Activated CD4-positive, alpha-beta T cell treated with anti-CD3 and anti-CD28 coated beads for 4 hours (primary cell): ENCODE results near the gene LTBP1.
"Not testable (repeated sequence)": the region's sequence is repeated elsewhere in the genome, so short reads cannot be mapped to it uniquely, and the experiment has no call there.

Experiments used
- DNase-seq, 2 donors: peaks; one replicate each; pipeline ENCODE4 v3.0.0-alpha.2; 2020

LTBP1 gene

DNA sequence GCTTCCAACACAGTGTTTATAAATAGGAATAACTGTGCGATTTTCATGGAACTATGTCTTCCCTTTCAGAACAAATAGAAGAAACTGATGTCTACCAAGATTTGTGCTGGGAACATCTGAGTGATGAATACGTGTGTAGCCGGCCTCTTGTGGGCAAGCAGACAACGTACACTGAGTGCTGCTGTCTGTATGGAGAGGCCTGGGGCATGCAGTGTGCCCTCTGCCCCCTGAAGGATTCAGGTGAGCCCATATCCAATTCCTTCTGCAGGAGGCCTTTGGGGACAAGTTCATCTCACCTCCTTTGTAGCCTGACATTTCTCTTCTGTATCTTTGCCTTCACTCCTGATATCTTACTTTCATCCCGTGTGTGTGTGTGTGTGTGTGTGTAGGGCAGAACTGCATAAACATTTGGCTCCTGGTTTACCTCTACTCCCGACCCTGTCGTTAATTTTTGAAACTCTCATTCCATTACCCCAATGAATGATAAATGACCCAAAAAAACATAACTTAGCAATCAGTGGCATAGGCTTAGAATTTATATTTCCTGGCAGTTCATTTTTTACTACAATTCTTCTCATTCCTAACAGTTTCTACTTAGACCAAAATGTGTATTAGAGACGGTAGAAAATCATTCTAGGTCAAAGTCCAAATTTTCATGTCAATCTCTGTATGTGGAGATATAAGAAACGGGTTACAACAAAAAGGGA is 418.7 kb downstream of the LTBP1 start:
- DNase-seq = no peak

GRCh38 chr2:33366473-33366872 is 419.7 kb downstream of the LTBP1 start:
- no peak for DNase-seq

DNA sequence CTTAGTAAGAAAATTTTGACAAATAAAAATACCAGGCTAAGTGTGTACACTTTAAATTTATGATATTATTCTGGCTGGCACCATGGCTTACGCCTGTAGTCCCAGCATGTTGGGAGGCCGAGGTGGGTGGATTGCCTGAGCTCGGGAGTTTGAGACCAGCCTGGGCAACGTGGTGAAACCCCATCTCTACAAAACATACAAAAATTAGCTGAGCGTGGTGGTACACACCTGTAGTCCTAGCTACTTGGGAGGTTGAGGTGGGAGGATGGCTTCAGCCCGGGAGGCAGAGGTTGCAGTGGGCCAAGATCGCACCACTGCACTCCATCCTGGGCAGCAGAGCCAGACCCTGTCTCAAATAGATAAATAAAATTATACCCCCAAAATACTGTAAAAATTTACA is 421.8 kb downstream of the LTBP1 start:
- DNase-seq = not testable (repeated sequence)

GRCh38 chr2:33369191-33369590 is 422.4 kb downstream of the LTBP1 start:
- DNase-seq = no peak

DNA sequence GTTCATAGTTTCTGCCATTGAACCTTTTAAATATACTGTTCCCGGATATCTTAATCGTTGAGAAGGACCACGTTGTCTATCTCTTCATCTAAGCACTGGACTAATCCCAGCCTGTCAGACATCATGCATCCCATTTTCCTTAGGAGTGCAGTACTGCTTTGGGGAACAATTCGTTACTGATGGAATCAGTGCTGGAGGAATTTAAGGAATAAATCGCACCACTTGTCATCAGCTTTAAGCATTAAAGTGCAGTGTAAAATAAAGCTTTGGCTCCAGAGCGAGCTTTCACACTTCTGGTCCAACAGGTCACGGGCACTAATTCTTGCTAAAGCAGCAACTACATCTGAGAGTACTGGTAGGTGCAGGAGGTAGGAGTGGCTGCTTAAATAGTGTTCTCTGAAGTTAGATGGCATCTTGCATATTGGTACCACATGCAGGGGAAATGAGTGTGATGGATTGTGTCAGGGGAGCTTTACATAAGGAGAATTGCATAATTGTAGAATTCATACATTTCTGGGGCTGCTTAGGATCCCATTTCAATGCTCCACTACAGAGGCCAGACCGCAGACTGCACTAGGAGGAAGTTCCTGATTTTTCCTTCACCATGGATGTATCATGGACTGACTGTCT is 424.0 kb downstream of the LTBP1 start:
- DNase-seq = no peak

DNA sequence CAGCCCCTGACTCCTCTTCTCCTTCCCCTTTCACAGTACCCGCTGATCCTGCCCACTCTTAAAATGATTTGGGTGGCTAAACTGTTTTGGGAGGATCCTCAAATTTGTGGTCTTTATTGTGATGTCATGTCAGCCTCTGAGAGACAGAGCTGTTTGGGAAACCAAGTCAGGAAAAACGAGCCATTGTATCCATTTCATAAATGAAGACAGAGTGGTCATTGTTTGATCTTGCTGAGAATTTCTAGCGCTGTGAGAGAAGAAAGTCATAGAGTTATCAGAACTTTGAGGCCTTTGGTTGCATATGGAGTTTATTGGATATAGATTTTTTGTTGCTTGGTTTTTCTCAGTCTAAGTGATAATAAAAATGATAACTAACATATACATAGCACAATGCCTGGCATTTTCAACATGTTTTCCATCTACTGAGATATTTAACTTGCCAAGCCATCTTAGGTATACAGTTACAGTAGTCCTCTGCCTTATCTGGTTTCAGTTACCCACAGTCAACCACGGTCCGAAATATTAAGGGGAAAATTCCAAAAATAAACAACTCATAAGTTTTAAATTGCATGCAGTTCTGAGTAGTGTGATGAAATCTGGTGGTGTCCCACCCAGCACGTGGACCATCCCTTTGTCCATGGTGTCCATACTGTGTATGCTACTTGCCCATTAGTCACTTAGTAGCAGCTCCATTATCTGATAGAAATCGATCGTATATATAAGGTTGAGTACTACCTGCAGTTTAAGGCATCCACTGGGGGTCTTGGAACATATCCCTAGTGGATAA is 424.7 kb downstream of the LTBP1 start:
- DNase-seq = no peak

DNA sequence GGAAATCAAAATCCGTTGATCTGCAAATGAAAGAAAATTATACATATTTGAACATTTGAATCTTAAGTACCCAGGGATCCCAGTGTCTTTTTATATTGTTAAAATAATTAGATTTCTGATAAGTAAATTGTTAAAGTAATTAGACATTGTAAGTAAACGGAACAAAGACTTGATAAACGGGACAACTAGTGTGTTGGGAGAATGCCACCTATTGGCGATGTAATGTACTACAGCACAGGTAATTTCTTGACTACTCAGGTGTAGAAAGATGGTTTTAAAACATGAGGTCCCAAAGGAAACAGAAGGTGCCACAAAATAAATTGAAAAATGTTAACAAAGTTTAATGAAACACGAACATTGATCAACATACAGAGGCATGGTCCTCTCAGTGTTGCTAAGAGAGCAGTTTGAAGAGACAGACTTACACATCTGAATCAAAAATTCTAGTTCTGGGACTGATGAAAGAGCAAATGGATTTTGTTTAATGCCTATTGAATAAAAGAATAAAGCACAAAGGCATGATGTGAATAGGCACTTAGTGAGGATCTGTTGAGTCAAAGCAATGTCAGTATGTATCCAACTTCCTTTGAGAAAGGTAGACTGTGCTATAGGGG is 426.3 kb downstream of the LTBP1 start:
- DNase-seq = peak in 1 of 2 donors; percentile 20

DNA sequence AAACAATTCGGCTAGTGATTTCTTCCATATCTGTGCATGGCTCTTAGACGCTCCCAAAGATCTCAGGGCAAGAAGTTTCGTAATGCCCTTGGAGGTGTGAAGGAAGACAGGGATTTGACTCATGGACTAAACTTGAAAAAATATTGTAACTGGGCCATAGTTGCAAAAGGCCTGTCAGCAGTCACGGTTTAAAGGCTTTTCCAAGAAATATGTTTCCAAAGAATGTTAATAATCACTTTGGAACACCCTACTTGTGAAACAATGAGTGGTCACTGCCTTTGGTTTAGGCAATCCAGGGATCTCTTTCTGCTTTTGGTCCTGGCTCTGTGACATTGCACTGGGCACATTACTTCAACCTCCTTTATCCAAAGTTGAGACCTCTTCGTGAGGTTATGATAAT is 427.2 kb downstream of the LTBP1 start:
- no peak for DNase-seq

DNA sequence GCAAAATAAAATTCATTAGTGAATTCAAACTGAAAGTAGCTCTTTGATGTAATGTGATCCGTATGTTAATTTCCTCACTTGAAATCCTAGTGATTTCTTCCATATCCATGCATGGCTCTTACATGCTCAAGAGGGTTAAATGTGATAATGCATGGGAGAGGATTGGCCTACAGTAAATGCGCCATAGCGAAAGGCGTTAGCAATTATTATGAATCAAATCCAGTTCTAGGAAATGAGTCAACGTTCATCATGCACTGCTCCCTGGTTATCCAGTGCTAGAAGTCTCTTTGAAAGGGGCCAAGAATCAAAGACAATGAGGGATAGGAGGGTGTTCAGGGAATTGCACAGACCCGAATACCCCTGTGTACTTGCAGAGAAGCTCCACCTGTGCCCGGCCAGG is 428.3 kb downstream of the LTBP1 start:
- DNase-seq = no peak

- DNase-seq = no peak
Observed at GRCh38 chr2:33377048-33377447, 430.3 kb downstream of the LTBP1 start.

GRCh38 chr2:33378556-33379210 is 431.9 kb downstream of the LTBP1 start:
- no peak for DNase-seq

DNA sequence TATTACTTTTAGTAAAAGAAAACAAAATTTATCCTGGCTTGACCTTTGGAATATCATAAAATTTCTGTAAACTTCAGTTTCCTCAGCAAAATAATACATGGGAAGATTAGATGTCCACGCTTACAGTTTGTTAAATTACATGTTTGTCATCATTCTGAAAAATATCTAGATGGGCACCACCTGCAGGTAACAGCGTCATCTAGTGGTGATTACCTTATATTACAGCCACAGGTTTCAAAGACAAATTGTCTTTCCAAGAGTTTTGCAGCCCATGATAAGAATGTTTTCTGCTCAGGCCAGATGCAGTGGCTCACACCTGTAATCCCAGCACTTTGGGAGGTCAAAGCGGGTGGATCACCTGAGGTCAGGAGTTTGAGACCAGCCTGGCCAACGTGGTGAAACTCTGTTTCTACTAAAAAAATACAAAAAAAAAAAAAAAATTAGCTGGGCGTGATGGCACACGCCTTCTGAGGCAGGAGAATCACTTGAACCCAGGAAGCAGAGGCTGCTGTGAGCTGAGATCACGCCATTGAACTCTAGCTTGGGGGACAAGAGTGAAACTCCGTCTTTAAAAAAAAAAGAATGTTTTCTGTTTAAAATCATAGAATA is 433.4 kb downstream of the LTBP1 start:
- no peak for DNase-seq

GRCh38 chr2:33380719-33381118 is 434.0 kb downstream of the LTBP1 start:
- no peak for DNase-seq

DNA sequence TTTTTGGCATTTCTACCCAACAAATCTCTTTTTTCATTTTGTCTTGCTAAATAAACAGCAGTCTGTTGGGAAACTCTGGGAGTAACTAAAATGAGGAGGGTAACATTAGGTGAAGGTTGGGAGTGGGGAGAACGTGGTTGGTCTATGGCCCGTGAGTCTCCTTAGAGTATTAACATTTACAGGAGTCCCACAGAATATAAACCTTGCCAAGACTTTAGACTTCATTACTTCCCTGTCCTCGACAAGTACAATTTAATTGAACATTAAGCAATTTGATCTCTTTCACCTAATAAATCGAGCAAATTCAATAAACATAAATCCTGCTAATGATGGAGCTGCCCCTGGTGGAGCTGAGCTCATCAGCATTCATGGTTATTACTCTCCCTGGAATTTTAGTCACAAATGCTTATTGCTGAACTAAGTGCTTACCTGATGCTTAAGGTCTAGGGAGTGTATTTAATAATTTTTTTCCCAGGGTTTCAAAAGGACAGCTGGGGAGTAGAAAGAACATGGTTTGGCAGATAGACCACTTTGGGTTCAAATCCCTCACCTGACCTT is 434.6 kb downstream of the LTBP1 start:
- DNase-seq = no peak

DNA sequence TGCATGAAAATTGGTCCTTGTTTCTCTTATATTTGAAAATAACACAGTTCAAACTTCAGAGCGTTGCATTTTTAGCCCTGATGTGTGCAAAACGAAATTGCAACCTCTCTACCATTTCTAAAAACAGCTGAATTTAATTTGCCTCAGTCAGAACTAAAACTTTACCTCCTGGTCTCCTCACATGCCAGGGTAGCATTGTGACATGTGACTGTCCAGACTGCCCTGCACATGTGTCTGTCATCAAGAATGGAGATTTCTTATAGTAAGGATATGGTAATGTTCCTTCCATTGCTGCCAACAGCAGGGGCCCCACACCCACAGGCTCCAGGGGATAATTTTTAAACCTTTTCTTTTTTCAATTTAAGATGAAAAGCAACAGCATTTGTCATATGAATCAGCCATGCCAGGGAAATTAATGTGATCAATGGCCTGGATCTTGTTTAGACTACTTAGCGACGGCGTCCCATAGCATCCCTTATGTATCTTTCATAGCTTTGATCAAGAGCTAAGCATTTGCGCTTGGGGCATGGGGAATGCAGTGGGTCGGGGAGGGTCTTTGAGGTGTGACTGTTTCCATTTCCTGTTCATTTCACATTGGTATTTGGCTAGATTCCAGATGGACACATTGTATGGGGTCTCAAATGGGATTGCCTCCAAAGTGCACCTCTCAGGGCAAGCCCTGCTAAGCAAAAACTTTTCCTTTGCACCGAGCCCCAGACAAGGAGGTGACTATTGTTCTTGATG is 437.3 kb downstream of the LTBP1 start:
- DNase-seq = no peak

- DNase-seq = no peak
Observed at GRCh38 chr2:33384599-33384961, 437.8 kb downstream of the LTBP1 start.

GRCh38 chr2:33388996-33389395 is 442.2 kb downstream of the LTBP1 start:
- no peak for DNase-seq

DNA sequence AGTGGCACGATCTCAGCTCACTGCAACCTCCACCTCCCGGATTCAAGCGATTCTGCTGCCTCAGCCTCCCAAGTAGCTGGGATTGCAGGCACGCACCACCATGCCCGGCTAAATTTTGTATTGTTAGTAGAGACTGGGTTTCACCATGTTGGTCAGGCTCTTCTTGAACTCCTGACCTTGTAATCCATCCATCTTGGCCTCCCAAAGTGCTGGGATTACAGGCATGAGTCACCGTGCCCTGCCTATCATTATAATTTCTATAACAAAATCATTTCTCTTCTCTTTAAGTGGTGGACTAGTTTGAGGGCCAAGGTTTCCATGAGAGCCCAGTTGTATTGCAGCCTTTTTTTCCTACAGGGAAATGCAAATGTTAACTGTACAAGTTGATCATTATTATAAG is 442.9 kb downstream of the LTBP1 start:
- not testable (repeated sequence) for DNase-seq

DNA sequence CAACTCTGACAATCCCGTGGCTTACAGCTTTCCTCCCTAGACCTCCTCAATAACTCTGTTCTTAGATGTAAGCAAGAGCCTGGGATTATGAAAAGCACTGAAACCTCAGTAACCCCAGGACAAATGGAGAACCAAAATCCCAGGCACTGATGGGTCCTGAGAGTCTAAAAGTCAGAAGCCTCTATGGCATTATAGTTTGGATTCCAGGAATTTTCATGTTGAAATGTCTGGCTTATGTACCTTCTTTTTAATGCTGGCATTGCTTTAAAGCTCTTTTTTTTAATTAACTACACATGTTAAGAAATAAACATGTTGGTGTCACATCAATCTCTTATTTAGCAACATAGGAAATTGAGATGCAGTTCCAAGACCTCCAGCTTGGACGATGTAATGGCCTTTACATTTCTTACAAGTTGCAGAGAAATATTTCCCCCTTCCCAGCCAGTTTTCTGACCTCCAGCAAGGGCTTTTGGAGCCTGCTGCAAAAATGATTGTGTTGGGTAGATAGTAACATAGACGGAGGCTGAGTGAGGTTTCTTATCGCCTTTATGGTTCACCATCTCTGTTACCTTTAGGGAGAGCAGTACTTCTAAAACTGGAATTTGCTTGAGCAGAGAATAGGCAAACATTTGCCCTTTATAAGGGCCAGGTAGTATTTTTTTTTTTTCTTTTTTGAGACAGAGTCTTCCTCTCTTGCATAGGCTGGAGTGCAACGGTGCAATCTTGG is 444.9 kb downstream of the LTBP1 start:
- DNase-seq = no peak

DNA sequence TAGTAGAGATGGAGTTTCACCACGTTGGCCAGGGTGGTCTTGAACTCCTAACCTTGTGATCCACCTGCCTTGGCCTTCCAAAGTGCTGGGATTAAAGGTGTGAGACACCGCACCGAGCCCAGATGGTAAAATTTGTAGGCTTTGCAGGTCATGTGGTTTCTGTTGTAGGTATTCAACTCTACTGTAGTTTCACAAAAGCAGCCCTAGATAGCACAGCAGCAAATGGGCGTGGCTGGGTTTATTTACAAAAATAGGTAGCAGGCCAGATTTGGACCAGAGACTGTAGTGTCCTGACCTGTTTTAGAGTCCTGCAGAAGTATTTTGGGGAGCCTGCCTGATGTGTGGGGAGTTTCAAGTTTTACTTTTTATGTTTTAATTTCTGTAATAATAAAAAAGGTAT is 445.6 kb downstream of the LTBP1 start:
- no peak for DNase-seq

DNA sequence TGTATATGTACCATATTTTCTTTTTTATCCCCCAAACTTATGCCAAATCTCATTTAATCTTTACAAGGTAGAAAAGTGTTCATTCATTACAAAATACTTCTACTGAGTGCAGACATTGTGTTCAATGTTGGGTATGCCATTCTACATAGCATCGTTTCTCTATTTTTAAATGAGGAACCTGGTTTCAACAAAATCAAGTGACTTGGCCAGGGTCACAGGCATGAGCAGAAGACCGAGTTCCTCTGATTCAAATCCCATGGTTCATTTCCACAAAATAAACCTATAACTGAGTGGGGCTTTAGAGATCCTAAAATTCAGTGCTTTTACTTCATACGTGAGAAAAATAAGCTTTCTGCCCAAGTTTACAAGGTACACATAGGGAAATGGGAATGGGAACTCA is 448.3 kb downstream of the LTBP1 start:
- DNase-seq = no peak
